ENCODE measurements around the gene NPHS1.
"Not testable (repeated sequence)": the region's sequence is repeated elsewhere in the genome, so short reads cannot be mapped to it uniquely, and the experiment has no call there.

DNA sequence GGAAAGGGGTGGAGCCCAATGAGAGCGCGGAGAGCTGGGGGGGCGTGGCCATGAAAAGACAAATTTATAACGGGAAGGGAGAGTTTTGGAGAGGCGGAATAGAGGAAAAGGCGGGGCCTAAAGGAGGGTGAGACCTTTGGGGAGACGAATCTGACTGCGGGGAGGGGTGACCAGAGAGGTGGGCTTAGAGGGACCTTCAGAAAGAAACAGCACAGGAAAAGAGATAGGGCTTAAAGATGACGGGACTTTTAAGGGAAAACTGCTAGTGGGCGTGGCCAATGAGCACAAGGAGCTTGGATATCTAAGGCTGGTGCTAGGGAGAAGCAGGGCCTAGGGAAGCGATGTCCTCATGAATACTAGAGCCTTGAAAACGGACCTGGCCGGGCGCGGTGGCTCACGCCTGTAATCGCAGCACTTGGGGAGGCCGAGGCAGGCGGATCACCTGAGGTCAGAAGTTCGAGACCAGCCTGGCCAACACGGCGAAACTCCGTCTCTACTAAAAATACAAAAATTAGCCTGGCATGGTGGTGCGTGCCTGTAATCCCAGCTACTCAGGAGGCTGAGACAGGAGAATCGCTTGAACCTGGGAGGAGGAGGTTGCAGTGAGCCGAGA lies 17.9 kb upstream of the NPHS1 start:
- TF ChIP-seq, protein P1, sequence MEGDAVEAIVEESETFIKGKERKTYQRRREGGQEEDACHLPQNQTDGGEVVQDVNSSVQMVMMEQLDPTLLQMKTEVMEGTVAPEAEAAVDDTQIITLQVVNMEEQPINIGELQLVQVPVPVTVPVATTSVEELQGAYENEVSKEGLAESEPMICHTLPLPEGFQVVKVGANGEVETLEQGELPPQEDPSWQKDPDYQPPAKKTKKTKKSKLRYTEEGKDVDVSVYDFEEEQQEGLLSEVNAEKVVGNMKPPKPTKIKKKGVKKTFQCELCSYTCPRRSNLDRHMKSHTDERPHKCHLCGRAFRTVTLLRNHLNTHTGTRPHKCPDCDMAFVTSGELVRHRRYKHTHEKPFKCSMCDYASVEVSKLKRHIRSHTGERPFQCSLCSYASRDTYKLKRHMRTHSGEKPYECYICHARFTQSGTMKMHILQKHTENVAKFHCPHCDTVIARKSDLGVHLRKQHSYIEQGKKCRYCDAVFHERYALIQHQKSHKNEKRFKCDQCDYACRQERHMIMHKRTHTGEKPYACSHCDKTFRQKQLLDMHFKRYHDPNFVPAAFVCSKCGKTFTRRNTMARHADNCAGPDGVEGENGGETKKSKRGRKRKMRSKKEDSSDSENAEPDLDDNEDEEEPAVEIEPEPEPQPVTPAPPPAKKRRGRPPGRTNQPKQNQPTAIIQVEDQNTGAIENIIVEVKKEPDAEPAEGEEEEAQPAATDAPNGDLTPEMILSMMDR (IDR thresholded peaks at IDR 0.05; ENCODE audit: low read depth, low read length): not testable (repeated sequence)
- TF ChIP-seq POLR2A (IDR thresholded peaks at IDR 0.05; ENCODE audit: extremely low read depth, insufficient read length); MYC (IDR thresholded peaks at IDR 0.05; ENCODE audit: low read depth, low read length): not testable (repeated sequence)
- TF ChIP-seq, protein P2, sequence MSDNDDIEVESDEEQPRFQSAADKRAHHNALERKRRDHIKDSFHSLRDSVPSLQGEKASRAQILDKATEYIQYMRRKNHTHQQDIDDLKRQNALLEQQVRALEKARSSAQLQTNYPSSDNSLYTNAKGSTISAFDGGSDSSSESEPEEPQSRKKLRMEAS (IDR thresholded peaks at IDR 0.05; ENCODE audit: low read depth, low read length): not testable (repeated sequence)

All from NB4 (cell line).